ENCODE data around the gene PPM1H. TPM values are rescaled to one million over a fixed set of nuclear protein-coding genes. Genes with fewer than 3 reads are reported as not detected.

The PPM1H gene
- total RNA-seq, 3 donors from 2014 or later (not counting 1 experiment from before 2014, with no cell fraction given) = 0.18 to 2.1 (median 0.40) TPM

DNA sequence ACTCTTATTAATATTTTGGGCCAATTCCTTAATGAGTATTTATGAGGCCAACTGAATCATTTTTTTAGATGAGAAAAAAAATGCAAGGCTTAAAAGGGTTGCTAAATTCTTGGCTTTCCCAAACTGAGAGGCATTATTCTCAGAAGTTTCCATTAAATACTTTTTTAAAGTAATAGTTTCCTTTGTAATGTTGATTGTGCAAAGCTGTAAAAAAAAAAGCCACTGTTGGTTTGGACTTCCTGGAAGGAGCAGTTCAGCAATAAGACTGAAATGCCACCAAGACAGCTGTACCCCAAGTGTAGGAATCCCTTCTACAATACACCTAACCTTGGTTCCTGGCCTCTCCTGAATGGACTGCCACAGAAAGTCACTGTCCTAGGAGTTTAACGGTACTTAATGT, 237.1 kb downstream of the PPM1H start:
- TF ChIP-seq, protein P1, sequence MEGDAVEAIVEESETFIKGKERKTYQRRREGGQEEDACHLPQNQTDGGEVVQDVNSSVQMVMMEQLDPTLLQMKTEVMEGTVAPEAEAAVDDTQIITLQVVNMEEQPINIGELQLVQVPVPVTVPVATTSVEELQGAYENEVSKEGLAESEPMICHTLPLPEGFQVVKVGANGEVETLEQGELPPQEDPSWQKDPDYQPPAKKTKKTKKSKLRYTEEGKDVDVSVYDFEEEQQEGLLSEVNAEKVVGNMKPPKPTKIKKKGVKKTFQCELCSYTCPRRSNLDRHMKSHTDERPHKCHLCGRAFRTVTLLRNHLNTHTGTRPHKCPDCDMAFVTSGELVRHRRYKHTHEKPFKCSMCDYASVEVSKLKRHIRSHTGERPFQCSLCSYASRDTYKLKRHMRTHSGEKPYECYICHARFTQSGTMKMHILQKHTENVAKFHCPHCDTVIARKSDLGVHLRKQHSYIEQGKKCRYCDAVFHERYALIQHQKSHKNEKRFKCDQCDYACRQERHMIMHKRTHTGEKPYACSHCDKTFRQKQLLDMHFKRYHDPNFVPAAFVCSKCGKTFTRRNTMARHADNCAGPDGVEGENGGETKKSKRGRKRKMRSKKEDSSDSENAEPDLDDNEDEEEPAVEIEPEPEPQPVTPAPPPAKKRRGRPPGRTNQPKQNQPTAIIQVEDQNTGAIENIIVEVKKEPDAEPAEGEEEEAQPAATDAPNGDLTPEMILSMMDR (IDR thresholded peaks at IDR 0.05) = no peak
- Histone ChIP-seq H3K4me3 (ENCODE audit: low read length) (no peak overlapping the region), H3K36me3 (ENCODE audit: control insufficient read depth, insufficient read depth, low read length) (no peaks in the 10 kb centered on the region), H3K27me3 (ENCODE audit: control insufficient read depth, insufficient read depth, low read length) (no peaks in the 10 kb centered on the region), H3K4me1 (ENCODE audit: control insufficient read depth, insufficient read depth, low read length) (no peaks in the 10 kb centered on the region), H3K9me3 (ENCODE audit: control insufficient read depth, insufficient read depth, low read length) (no peaks in the 10 kb centered on the region), H3K27ac (ENCODE audit: low read length) (no peak overlapping the region)
- intact Hi-C loops (cut with micrococcal nuclease) = no loop called here
- Mint-ChIP-seq H3K4me1 (no peaks in the 10 kb centered on the region), H3K27ac (no peak overlapping the region), H3K27me3 (ENCODE audit: low read depth in 2 of 2) (no peaks in the 10 kb centered on the region), H3K9me3 (no peaks in the 10 kb centered on the region), H3K36me3 (no peaks in the 10 kb centered on the region), H3K4me3 (no peak overlapping the region)
- no peak for ATAC-seq
- WGBS (ENCODE audit: insufficient coverage) = 95% methylated on average over 1 of the region's 1 CpG
- DNase-seq = no peak

DNA sequence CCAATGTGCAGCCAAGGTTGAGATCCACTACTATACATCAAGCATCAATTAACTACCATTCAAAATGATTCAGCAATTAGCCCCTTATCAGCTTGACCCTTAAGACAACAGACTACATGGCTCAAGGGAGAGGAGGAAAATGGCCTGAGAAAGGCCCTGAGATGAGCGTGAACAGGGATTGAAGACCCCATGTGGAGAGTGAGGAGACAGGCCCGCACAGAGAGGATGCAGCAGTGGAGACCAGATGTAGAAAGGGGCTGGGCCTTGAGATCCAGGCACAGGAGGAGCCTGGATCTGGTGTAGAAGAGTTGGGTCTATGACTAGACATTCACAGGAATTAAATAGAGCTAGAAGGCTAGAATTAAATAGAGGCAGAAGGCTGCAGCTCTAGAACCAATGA, 239.3 kb downstream of the PPM1H start:
- DNase-seq = no peak

DNA sequence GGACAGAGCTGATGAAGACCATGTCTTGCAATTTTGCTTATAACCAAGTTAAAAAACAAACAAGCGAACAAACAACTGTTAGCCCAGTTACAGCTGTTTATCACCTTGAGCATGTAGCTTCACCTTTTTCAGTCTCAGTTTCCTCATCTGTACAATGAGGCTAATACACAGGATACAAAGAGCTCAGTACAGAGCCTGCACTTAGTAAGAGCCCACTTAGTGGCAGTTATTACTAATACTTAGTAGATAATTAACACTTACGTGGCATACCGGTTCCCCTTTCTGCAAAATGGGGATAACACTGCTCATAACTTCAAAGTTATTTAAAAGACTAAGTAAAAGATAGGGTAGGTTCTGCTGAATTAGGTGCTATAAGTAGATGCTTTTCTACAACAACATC, 240.3 kb downstream of the PPM1H start:
- H3K9me3 Mint-ChIP-seq = no peaks in the 10 kb centered on the region
- H3K4me3 Mint-ChIP-seq = no peak overlapping the region
- no peak overlapping the region for H3K4me3 ChIP-seq (ENCODE audit: low read length)
- H3K27ac ChIP-seq (ENCODE audit: low read length) = no peak overlapping the region
- TF ChIP-seq, protein P1 (IDR thresholded peaks at IDR 0.05) = no peak
- no peaks in the 10 kb centered on the region for H3K4me1 ChIP-seq (ENCODE audit: control insufficient read depth, insufficient read depth, low read length)
- H3K36me3 ChIP-seq (ENCODE audit: control insufficient read depth, insufficient read depth, low read length) = no peaks in the 10 kb centered on the region
- no peaks in the 10 kb centered on the region for H3K36me3 Mint-ChIP-seq
- no peak overlapping the region for H3K27ac Mint-ChIP-seq
- intact Hi-C loops (cut with micrococcal nuclease) = loop anchor here (2.0 kb wide), 1 partner anchor 30 kb away; no protein-coding TSS in a partner anchor
- no peaks in the 10 kb centered on the region for H3K4me1 Mint-ChIP-seq
- H3K9me3 ChIP-seq (ENCODE audit: control insufficient read depth, insufficient read depth, low read length) = no peaks in the 10 kb centered on the region
- no peaks in the 10 kb centered on the region for H3K27me3 ChIP-seq (ENCODE audit: control insufficient read depth, insufficient read depth, low read length)
- no peaks in the 10 kb centered on the region for H3K27me3 Mint-ChIP-seq (ENCODE audit: low read depth in 2 of 2)
- no peak for ATAC-seq
- WGBS (ENCODE audit: insufficient coverage) = 100% methylated on average over 1 of the region's 3 CpGs
- DNase-seq = no peak

More for the DNA sequence above, 239.3 kb downstream of the PPM1H start:
- no peaks in the 10 kb centered on the region for H3K4me1 Mint-ChIP-seq
- no peaks in the 10 kb centered on the region for H3K27me3 ChIP-seq (ENCODE audit: control insufficient read depth, insufficient read depth, low read length)
- H3K27ac ChIP-seq (ENCODE audit: low read length) = no peak overlapping the region
- no peak overlapping the region for H3K4me3 Mint-ChIP-seq
- TF ChIP-seq, protein P1 (IDR thresholded peaks at IDR 0.05) = no peak
- H3K36me3 ChIP-seq (ENCODE audit: control insufficient read depth, insufficient read depth, low read length) = no peaks in the 10 kb centered on the region
- no peaks in the 10 kb centered on the region for H3K27me3 Mint-ChIP-seq (ENCODE audit: low read depth in 2 of 2)
- no peaks in the 10 kb centered on the region for H3K9me3 Mint-ChIP-seq
- H3K36me3 Mint-ChIP-seq = no peaks in the 10 kb centered on the region
- 88% methylated on average over 2 of the region's 2 CpGs for WGBS (ENCODE audit: insufficient coverage)
- intact Hi-C loops (cut with micrococcal nuclease) = loop anchor here (2.0 kb wide), 1 partner anchor 29 kb away; no protein-coding TSS in a partner anchor
- H3K27ac Mint-ChIP-seq = no peak overlapping the region
- no peak for ATAC-seq
- H3K9me3 ChIP-seq (ENCODE audit: control insufficient read depth, insufficient read depth, low read length) = no peaks in the 10 kb centered on the region
- H3K4me1 ChIP-seq (ENCODE audit: control insufficient read depth, insufficient read depth, low read length) = no peaks in the 10 kb centered on the region
- no peak overlapping the region for H3K4me3 ChIP-seq (ENCODE audit: low read length)

DNA sequence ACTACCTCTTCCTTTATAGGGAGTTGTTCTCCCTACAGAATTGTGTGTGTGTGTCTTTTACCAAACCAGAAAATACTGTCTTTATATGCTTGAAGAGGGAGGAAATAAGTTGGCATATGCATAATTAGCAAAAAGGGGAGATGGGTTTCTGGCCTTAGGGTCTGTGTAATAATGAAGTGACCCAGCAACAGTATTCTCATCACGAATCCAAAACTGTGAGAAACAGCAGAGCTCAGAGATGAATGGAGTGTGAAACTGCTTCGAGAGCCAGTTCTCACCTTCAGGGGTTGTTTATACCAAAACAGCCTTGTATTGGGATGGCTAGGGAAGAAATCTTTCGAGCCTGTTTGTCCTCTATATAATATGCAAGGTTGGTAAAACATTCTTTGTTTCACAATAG, 240.8 kb downstream of the PPM1H start:
- H3K27me3 Mint-ChIP-seq (ENCODE audit: low read depth in 2 of 2) = no peaks in the 10 kb centered on the region
- ATAC-seq (no peak), DNase-seq (no peak)
- Histone ChIP-seq H3K36me3 (ENCODE audit: control insufficient read depth, insufficient read depth, low read length) (no peaks in the 10 kb centered on the region), H3K4me1 (ENCODE audit: control insufficient read depth, insufficient read depth, low read length) (no peaks in the 10 kb centered on the region), H3K4me3 (ENCODE audit: low read length) (no peak overlapping the region), H3K9me3 (ENCODE audit: control insufficient read depth, insufficient read depth, low read length) (no peaks in the 10 kb centered on the region), H3K27ac (ENCODE audit: low read length) (no peak overlapping the region), H3K27me3 (ENCODE audit: control insufficient read depth, insufficient read depth, low read length) (no peaks in the 10 kb centered on the region)
- no peak overlapping the region for H3K27ac Mint-ChIP-seq
- no peaks in the 10 kb centered on the region for H3K4me1 Mint-ChIP-seq
- TF ChIP-seq, protein P1 (IDR thresholded peaks at IDR 0.05) = no peak
- H3K4me3 Mint-ChIP-seq = no peak overlapping the region
- intact Hi-C loops (cut with micrococcal nuclease) = loop anchor here (2.0 kb wide), 1 partner anchor 31 kb away; no protein-coding TSS in a partner anchor
- H3K36me3 Mint-ChIP-seq = no peaks in the 10 kb centered on the region
- 84% methylated on average over 2 of the region's 3 CpGs for WGBS (ENCODE audit: insufficient coverage)
- H3K9me3 Mint-ChIP-seq = no peaks in the 10 kb centered on the region
